HG02588 (cell line): ENCODE results near the gene CEACAM18.
"Not testable (repeated sequence)": the region's sequence is repeated elsewhere in the genome, so short reads cannot be mapped to it uniquely, and the experiment has no call there.

Experiments used
- ATAC-seq: cut with Tn5 transposase; IDR thresholded peaks from one replicate; pipeline ENCODE4 v1.9.1; 2021; ENCODE audit warnings: mild to moderate bottlenecking, moderate library complexity; ENCODE audit not compliant: unreplicated experiment

Gene CEACAM18

GRCh38 chr19:51478381-51479234, at the start of gene CEACAM18:
Gene CEACAM18, plus strand, starts transcription at chr19:51478539.
- ATAC-seq, result no peak

GRCh38 chr19:51430221-51430620, 48.1 kb upstream of the CEACAM18 start:
- ATAC-seq, result no peak

- no peak for ATAC-seq
These were observed 47.2 kb upstream of the CEACAM18 start for GRCh38 chr19:51431124-51431523.

GRCh38 chr19:51433043-51433442, 45.3 kb upstream of the CEACAM18 start:
- no peak for ATAC-seq

- ATAC-seq, result no peak
These were observed 43.9 kb upstream of the CEACAM18 start for GRCh38 chr19:51434456-51434855.

GRCh38 chr19:51439021-51439465, 39.3 kb upstream of the CEACAM18 start:
- no peak for ATAC-seq

GRCh38 chr19:51440052-51440451, 38.3 kb upstream of the CEACAM18 start:
- ATAC-seq, result no peak

GRCh38 chr19:51440846-51441409, 37.4 kb upstream of the CEACAM18 start:
- ATAC-seq, result no peak

GRCh38 chr19:51441410-51442390, 36.6 kb upstream of the CEACAM18 start:
- ATAC-seq, result peak; percentile 87

- not testable (repeated sequence) for ATAC-seq
These were observed 30.8 kb upstream of the CEACAM18 start for GRCh38 chr19:51447510-51447909.

- no peak for ATAC-seq
These were observed 30.3 kb upstream of the CEACAM18 start for GRCh38 chr19:51448011-51448410.

GRCh38 chr19:51448411-51449016, 29.8 kb upstream of the CEACAM18 start:
- no peak for ATAC-seq

GRCh38 chr19:51450730-51451307, 27.5 kb upstream of the CEACAM18 start:
- no peak for ATAC-seq

- ATAC-seq, result no peak
These were observed 21.6 kb upstream of the CEACAM18 start for GRCh38 chr19:51456541-51457290.

GRCh38 chr19:51457351-51458013, 20.9 kb upstream of the CEACAM18 start:
- ATAC-seq, result no peak

- no peak for ATAC-seq
These were observed 20.2 kb upstream of the CEACAM18 start, which contains the start of gene SIGLEC8 for GRCh38 chr19:51458051-51458645. Gene SIGLEC8, minus strand, starts transcription at chr19:51458454. Its CDS starts 67 bp downstream, at chr19:51458387.

GRCh38 chr19:51458899-51459505, 19.3 kb upstream of the CEACAM18 start:
- ATAC-seq, result no peak
